ENCODE data around the gene MACROD2.

DNA sequence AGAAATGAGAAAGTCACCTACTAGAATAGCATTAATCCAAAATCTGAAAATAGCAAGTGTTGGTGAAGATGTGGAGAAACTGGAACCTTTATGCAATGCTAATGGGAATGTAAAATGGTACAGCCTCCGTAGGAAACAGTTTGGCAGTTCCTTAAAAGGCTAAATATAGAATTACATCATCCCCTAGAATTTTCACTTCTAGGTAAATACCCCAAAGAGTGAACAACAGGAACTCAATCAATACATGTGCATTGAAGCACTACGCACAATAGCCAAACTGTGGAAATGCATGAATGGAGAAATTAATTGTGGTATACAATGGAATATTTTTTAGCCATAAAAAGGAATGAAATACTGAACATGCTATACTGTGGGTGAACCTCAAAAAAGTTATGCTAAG lies 1324.1 kb downstream of the MACROD2 start:
- TF ChIP-seq RAD21 (IDR thresholded peaks at IDR 0.05; ENCODE audit: low read depth) (no peak), EZH2phosphoT487 (IDR thresholded peaks at IDR 0.05; ENCODE audit: borderline replicate concordance) (no peak), EZH2 (IDR thresholded peaks at IDR 0.05) (no peak), POLR2A (IDR thresholded peaks at IDR 0.05; ENCODE audit: borderline replicate concordance, extremely low read depth, insufficient read depth, insufficient read length) (no peak), TCF7L2 (IDR thresholded peaks at IDR 0.05; ENCODE audit: borderline replicate concordance, extremely low read depth, insufficient read depth, insufficient read length) (no peak), SP1 (IDR thresholded peaks at IDR 0.05; ENCODE audit: low read depth) (no peak)

All from HCT116 (cell line).